Sigmoid colon (tissue), 3 donors: ENCODE data around the gene MAP4K4.

ENCODE experiments used
- CTCF ChIP-seq, 4 experiments: fragments of 450-650 bp in 3 of 4; fragments of 200-600 bp in 1 of 4; IDR thresholded peaks; one replicate each; pipeline ENCODE4 v1.5.1; 2016 to 2019; ENCODE audit warnings: antibody characterized with exemption in 4 of 4, mild to moderate bottlenecking in 3 of 4, moderate library complexity in 2 of 4
- POLR2A ChIP-seq, 2 donors: fragments of 450-650 bp; IDR thresholded peaks; one replicate each; pipeline ENCODE4 v1.6.1; 2016; ENCODE audit warnings: antibody characterized with exemption in 2 of 2, mild to moderate bottlenecking in 2 of 2, moderate library complexity in 2 of 2

GRCh38 chr2:101860157-101860556, 162.7 kb downstream of the MAP4K4 start:
- TF ChIP-seq CTCF (IDR thresholded peaks at IDR 0.05) (no peak), POLR2A (IDR thresholded peaks at IDR 0.05) (no peak)
